Limb (tissue), 2 donors: ENCODE results near the gene NCOA1.
"Not testable (repeated sequence)": the region's sequence is repeated elsewhere in the genome, so short reads cannot be mapped to it uniquely, and the experiment has no call there.

Source experiments
- DNase-seq, 2 donors: peaks; one replicate each; pipeline ENCODE4 v3.0.0-alpha.2; 2016; ENCODE audit errors: extremely low spot score in 2 of 2

Gene NCOA1

DNA sequence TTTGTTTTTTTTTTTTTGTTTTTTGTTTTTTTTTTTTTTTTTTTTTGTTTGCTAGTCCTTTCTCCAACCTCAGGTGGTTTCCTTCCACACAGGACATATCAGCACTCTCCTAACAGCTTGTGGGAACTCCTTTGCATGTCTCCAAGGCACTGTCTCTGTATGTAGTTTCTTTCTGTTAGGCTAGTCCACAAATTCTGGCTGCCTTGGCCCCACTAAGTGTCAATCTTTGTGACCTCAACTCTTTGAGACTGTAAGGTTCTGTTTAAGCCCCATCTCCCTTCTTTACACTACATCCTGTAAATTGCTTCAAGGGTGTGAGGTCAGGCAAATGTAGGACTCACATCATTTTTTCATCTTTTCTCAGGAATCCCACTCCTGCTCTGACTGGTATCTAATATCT is 85.1 kb downstream of the NCOA1 start:
- DNase-seq = no peak

DNA sequence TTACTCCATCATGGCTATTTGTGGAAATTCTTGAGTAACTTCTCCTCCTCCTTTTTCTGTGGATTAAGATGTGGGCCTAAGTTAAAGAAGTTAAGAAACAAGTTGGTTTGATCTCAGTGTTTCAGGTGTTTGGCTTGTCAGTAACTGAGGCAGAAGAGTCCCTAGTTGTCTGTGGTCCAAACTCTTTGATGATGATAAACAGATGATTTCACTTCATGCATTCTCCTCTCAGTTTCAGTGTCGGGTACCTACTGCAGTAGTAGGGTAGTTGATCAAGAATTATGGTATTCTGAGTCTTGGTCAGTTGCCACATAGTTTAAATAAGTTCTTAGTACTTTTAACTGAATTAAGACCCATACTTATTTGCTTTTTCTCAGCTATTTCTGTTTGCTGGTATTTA is 85.6 kb downstream of the NCOA1 start:
- no peak for DNase-seq

DNA sequence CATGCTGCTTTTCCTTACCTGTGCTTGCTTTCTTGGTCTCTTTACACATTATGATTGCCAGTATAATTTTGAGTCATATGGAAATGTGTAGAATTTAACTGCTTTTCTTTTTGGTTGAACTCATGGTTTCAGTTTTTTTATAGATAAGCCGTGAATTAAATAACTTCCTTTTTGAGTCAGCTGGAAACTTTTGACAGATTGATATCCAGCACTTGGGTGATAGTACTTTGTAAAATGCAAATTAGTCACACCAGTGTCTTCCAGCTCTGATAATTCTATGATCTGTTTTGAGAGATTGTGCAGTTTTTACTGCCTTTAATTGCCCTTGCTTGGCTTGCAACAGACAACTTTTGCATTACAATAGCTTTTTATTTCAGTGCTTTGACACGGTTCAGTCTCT is 86.4 kb downstream of the NCOA1 start:
- DNase-seq = no peak

DNA sequence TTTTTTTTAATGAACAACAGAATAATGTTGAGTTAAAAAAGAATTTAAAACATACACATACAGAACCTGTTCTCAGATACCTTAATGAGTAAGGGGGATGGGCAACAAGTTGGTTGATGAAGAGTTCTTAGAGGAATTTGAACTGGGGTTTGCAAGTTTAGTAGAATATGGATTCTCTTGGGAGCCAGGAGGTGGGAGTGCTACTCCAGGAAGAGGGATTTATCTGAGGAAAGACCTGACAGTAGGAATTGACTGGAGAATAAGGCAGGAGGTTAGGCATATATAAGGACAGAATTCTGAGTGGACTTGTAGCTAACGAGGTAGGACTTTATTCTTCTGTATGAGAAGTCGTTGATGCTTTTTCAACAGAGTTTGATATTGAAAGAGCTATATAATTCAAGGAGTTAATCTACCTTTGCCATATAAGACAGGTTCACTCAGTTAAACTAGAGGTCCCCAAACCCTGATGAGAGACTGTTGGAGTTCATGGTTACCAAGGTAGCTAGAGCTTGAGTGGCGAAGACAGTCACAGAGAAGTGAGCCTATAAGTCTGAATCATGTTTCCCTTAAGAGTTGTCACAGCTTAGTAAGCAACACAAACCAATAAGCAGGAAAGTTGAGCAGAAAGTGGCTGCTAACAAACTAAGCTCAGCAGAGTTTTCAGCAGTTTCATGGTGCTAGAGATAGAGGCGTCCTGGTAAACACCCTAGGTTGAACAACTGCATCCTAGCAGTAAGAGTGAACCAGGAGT is 88.2 kb downstream of the NCOA1 start:
- no peak for DNase-seq

GRCh38 chr2:24580561-24580960 is 89.5 kb downstream of the NCOA1 start:
- DNase-seq = no peak

DNA sequence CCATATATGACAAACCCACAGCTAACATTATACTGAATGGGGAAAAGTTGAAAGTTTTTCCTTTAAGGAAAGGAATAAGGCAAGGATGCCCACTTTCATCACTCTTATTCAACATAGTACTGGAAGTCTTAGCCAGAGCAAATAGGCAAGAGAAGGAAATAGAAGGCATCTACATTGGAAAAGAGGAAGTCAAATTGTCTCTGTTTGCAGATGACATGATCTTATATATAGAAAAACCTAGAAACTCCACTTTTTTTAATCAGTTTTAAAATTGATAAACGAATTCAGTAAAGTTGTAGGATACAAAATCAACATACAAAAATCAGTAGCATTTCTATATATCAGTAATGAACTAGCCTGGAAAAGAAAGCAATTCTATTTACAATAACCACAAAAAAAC is 90.9 kb downstream of the NCOA1 start:
- not testable (repeated sequence) for DNase-seq

- no peak for DNase-seq
Measured at GRCh38 chr2:24586955-24587354, 95.9 kb downstream of the NCOA1 start.

DNA sequence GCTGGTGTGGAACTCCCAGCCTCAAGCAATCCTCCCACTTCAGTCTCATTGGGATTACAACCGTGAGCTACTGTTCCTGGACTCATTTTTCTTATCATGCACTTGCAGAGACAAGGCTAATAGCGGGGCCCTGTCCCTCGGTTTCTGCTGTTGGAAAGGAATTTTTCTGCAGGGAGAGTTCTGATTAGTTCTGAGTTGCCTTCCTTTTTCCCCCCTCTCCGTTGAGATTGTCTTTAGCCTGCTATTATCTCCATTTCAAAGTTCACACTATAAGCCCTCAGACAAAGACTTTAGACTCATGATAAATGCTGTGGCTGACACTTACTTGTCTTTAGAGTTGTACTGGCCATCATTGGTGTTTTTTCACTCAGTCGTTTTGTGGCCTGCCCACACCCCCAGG is 97.2 kb downstream of the NCOA1 start:
- no peak for DNase-seq

DNA sequence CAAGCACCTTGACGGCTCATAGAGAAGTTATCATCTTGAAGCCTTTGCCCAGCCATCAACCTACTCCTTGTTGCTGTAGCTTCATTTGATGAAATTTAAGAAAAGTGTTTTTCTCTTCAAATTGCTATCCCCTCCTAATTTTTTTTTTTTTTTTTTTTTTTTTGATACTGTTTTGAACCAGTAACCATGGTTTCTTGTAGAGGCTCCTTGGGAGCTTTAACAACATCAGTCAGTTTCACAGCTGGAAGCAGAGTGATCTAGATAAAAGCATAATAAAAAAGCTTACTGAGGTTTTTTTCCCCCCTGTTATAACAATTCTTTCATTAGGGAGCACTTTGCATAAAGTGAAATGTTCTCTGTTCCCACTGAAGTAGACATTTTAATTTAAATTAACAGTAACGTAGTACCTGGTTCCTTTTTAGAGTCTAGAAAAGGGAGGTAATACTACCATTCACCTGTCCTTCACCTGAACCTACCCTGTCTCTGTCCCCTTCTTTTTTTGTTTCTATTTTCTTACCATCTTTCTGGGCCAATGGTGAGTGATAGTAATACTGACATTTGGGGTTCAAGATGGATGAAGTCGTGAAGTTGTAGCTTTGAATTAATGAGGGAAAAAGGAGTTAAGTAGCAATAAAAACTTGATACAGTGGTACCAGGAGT is 101.5 kb downstream of the NCOA1 start:
- no peak for DNase-seq

GRCh38 chr2:24594283-24594682 is 103.2 kb downstream of the NCOA1 start:
- no peak for DNase-seq

GRCh38 chr2:24597181-24597870 is 106.3 kb downstream of the NCOA1 start:
- DNase-seq = no peak

- not testable (repeated sequence) for DNase-seq
Measured at GRCh38 chr2:24600140-24600539, 109.1 kb downstream of the NCOA1 start.

- DNase-seq = no peak
Measured at GRCh38 chr2:24611631-24612030, 120.6 kb downstream of the NCOA1 start.

GRCh38 chr2:24613154-24613814 is 122.2 kb downstream of the NCOA1 start:
- DNase-seq = no peak

GRCh38 chr2:24616616-24617015 is 125.6 kb downstream of the NCOA1 start:
- peak in 1 of 2 donors; percentile 54 for DNase-seq

- DNase-seq = no peak
Measured at GRCh38 chr2:24617424-24617823, 126.4 kb downstream of the NCOA1 start.

- peak in 1 of 2 donors; percentile 26 for DNase-seq
Measured at GRCh38 chr2:24618144-24618543, 127.1 kb downstream of the NCOA1 start.

GRCh38 chr2:24618680-24619079 is 127.6 kb downstream of the NCOA1 start:
- no peak for DNase-seq

- no peak for DNase-seq
Measured at GRCh38 chr2:24620936-24621335, 129.9 kb downstream of the NCOA1 start.

GRCh38 chr2:24621779-24622538 is 130.9 kb downstream of the NCOA1 start:
- no peak for DNase-seq

DNA sequence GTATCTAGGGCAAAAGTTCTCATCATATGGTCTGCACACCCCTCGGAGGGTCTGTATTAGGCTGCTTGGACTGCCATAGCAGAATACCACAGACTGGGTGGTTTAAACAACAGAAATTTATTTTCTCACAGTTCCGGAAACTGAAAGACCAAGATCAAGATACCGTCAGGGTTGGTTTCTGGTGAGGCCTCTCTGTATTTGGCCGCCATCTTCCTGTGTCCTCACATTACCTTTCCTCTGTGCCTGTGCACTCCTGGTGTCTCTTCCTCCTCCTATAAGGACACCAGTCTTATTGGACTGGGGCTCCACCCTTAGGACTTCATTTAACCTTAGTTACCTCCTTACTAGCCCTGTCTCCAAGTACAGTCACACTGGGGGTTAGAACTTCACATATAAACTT is 132.5 kb downstream of the NCOA1 start:
- DNase-seq = no peak
